Body of pancreas (tissue), 4 donors: Measurements from ENCODE around the gene PXDN. TPM values are rescaled to one million over a fixed set of nuclear protein-coding genes. Genes with fewer than 3 reads are reported as not detected.

ENCODE experiments used
- ATAC-seq: fragments of 150-250 bp; one replicate; pipeline ENCODE4 v1.9.1; 2016
- DNase-seq, 4 donors: peaks; one replicate each; pipeline ENCODE4 v3.0.0-alpha.2; 2019
- H3K27ac ChIP-seq, 4 donors: fragments of 200-600 bp; sonication (generic); 1 replicate in 3 of 4; 2 replicates in 1 of 4; pipeline versions ENCODE4 v1.5.1 to v1.6.1; 2016 to 2019; ENCODE audit warnings: mild to moderate bottlenecking in 1 of 4, mixed read lengths in 1 of 4, moderate library complexity in 1 of 4
- H3K27me3 ChIP-seq, 2 donors: fragments of 200-600 bp; sonication (generic); one replicate each; pipeline ENCODE4 v1.6.0; 2016; ENCODE audit warnings: mild to moderate bottlenecking in 1 of 2
- H3K36me3 ChIP-seq, 2 donors: fragments of 200-600 bp; sonication (generic); replicated peaks in 1 of 2; 2 replicates each; pipeline ENCODE4 v1.5.1; 2016; ENCODE audit warnings: low read depth in 2 of 2; ENCODE audit not compliant: insufficient read depth in 1 of 2
- H3K4me1 ChIP-seq: fragments of 200-600 bp; sonication (generic); one replicate; pipeline ENCODE4 v1.6.0; 2016
- H3K4me3 ChIP-seq, 2 donors: fragments of 200-600 bp; sonication (generic); 1 replicate in 1 of 2; 2 replicates in 1 of 2; pipeline ENCODE4 v1.5.1; 2016 to 2019
- H3K9me3 ChIP-seq, 3 donors: fragments of 200-600 bp; sonication (generic); 1 replicate in 2 of 3; 2 replicates in 1 of 3; pipeline ENCODE4 v1.5.1; 2016
- CTCF ChIP-seq, 7 experiments: fragments of 450-650 bp in 4 of 7; fragments of 200-600 bp in 3 of 7; sonication (generic) in 3 of 7; IDR thresholded peaks; one replicate each; pipeline ENCODE4 v1.5.1; 2016 to 2019; ENCODE audit warnings: antibody characterized with exemption in 7 of 7
- POLR2A ChIP-seq, 3 donors: fragments of 450-650 bp; IDR thresholded peaks; one replicate each; pipeline ENCODE4 v1.6.1; 2016; ENCODE audit warnings: antibody characterized with exemption in 3 of 3, mild to moderate bottlenecking in 2 of 3
- WGBS, 2 donors: methylation state at CpG; one replicate each; pipeline ENCODE4 v1.1.5; 2017; 5-methylcytosine and 5-hydroxymethylcytosine counted together
- intact Hi-C: fragments of 100-400 bp; cut with DNase I; formaldehyde crosslinking; loops from one replicate; pipeline ENCODE4 v1.15.1; 2023
- total RNA-seq, 2 donors: library from RNA; depleted of rRNA; stranded (reverse); fragments of >200 nt; gene quantifications; one replicate each; pipeline ENCODE4 v1.1.0, GENCODE V29; 2016

Gene PXDN
- total RNA-seq, 2 donors from 2014 or later = 7.0 to 41.9 TPM

- no peak overlapping the region for H3K4me3 ChIP-seq
- no peak overlapping the region for H3K27ac ChIP-seq
- peaks cover 0 to 4% of the 10 kb centered on the region in 2 donors for H3K27me3 ChIP-seq
- no peaks in the 10 kb centered on the region for H3K9me3 ChIP-seq
- no peaks in the 10 kb centered on the region for H3K36me3 ChIP-seq
- 63 to 65% methylated on average over 21 of the region's 21 CpGs for WGBS, 2 donors
- no peaks in the 10 kb centered on the region for H3K4me1 ChIP-seq
- peak in 1 of 4 donors; percentile 8 for DNase-seq
- no peak for ATAC-seq
- intact Hi-C loops = no loop called here
- TF ChIP-seq CTCF (IDR thresholded peaks at IDR 0.05) (no peak), POLR2A (IDR thresholded peaks at IDR 0.05) (no peak)
These were observed 7.7 kb upstream of the PXDN start for GRCh38 chr2:1751767-1752725.

DNA sequence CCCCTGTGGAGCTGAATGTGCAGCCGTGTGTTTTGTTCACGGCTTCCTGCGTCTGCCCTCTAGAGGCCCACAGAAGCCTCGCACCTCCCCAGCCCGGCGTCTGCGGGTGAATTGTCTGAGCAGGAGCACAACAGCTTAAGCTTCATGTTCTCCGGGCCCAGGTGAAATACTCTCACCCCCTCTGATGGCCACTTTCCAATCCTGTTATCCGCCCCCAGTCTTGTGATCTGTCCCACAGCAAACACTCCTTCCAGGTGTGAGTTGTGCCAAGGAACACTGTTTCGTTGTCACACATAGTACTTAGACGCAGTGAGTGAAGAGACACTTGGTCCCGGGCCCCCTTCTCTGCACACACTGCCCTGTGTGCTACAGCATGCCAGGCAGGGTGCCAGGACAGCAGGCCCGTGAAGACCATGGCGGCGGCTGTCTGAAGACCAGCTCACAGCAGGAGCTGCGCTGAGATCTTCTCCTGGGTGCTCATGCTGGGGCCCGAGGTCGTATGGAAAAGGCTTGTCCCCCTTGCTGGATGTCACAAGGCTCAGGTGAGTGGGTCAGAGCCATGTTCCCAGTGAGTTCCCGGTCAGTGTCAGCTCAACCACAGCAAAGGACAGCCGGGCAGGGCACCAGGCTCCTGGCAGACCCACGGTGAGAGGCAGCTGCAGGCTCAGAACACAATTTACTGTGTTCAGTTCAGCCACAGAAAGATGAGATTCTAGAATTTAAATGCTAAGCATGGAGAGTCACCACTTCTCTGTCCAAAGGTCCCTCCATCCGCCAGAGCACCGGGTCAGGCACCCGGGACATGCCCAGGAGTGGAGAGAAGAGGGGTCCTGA lies 6.8 kb upstream of the PXDN start:
- peak; percentile 62 to 74 (median 70) for TF ChIP-seq CTCF (IDR thresholded peaks at IDR 0.05)
- no peak for TF ChIP-seq POLR2A (IDR thresholded peaks at IDR 0.05)
- H3K36me3 ChIP-seq = no peaks in the 10 kb centered on the region
- DNase-seq (peak; percentile 62 to 72 (median 68)), ATAC-seq (peak; percentile 82)
- H3K27ac ChIP-seq = no peak overlapping the region
- H3K27me3 ChIP-seq = peaks cover 0 to 4% of the 10 kb centered on the region in 2 donors
- no peak overlapping the region for H3K4me3 ChIP-seq
- WGBS, 2 donors = 22 to 29% methylated on average over 17 to 24 of the region's 24 CpGs
- H3K4me1 ChIP-seq = no peaks in the 10 kb centered on the region
- intact Hi-C loops = no loop called here
- H3K9me3 ChIP-seq = no peaks in the 10 kb centered on the region

DNA sequence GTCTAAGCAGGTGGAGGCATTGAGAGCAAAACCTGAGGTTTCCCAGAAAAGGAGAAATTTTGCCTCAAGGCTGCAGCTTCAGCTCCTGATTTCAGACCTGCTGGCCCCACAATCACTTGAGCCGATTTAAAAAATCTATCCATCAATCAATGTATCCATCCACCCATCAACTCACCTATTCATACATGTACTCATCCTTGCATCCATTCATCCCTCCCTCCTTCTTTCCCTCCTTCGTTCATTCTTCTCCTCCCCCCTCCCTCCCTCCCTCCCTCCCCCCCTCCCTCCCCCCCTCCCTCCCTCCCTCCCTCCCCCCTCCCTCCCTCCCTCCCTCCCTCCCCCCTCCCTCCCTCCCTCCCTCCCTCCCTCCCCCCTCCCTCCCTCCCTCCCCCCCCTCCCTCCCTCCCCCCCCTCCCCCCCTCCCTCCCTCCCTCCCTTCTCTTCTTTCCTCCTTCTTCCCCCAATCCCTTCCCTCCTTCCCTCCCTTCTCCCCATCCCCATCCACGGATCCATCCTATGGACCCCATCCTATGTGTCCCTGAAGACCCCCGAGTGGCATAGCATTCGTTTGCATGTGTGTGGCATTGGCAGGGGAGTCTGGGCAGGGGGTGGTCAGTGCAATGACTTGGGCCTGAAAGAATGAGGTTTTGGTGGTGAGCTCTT lies 6.1 kb upstream of the PXDN start:
- no peak for DNase-seq
- 15 to 22% methylated on average over 4 of the region's 5 CpGs for WGBS, 2 donors
- no peaks in the 10 kb centered on the region for H3K36me3 ChIP-seq
- peak; percentile 9 for ATAC-seq
- H3K27me3 ChIP-seq = peaks cover 0 to 4% of the 10 kb centered on the region in 2 donors
- no peaks in the 10 kb centered on the region for H3K9me3 ChIP-seq
- intact Hi-C loops = no loop called here
- no peaks in the 10 kb centered on the region for H3K4me1 ChIP-seq
- TF ChIP-seq POLR2A (IDR thresholded peaks at IDR 0.05) (no peak), CTCF (IDR thresholded peaks at IDR 0.05) (no peak)
- H3K27ac ChIP-seq = no peak overlapping the region
- H3K4me3 ChIP-seq = no peak overlapping the region

GRCh38 chr2:1749489-1750119 lies 5.3 kb upstream of the PXDN start:
- 56 to 60% methylated on average over 4 to 9 of the region's 9 CpGs for WGBS, 2 donors
- no peaks in the 10 kb centered on the region for H3K36me3 ChIP-seq
- ATAC-seq (no peak), DNase-seq (peak in 1 of 4 donors; percentile 3)
- intact Hi-C loops = no loop called here
- no peaks in the 10 kb centered on the region for H3K9me3 ChIP-seq
- no peak overlapping the region for H3K27ac ChIP-seq
- H3K27me3 ChIP-seq = peaks cover 0 to 8% of the 10 kb centered on the region in 2 donors
- H3K4me3 ChIP-seq = no peak overlapping the region
- no peak for TF ChIP-seq POLR2A (IDR thresholded peaks at IDR 0.05)
- TF ChIP-seq CTCF (IDR thresholded peaks at IDR 0.05) = no peak
- peaks cover 5% of the 10 kb centered on the region for H3K4me1 ChIP-seq
